Fibroblast of upper back skin (primary cell): ENCODE data around the gene LMNB1.
"Not testable (repeated sequence)": the region's sequence is repeated elsewhere in the genome, so short reads cannot be mapped to it uniquely, and the experiment has no call there.

Experiments used
- DNase-seq: peaks from one replicate; pipeline ENCODE4 v3.0.0-alpha.2; 2013

Gene LMNB1

DNA sequence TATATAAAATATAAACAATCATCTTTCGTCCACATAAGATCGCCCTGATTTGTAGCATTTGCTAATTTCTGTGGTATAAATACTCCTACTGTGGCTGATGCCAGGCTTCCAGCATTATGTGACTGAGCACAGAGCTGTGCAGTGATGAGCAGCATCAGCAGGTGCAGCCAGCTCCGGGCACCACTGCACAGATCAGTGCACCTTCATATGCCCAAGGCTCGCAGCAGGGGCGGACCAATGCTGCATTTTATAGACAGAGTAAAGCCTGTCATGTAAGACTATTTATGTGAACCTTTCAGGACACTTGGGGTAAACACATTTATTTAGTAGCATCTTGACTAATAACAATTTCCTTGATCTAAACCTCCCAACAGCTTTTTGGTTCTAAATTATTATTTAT, 53.1 kb downstream of the LMNB1 start:
- no peak for DNase-seq

DNA sequence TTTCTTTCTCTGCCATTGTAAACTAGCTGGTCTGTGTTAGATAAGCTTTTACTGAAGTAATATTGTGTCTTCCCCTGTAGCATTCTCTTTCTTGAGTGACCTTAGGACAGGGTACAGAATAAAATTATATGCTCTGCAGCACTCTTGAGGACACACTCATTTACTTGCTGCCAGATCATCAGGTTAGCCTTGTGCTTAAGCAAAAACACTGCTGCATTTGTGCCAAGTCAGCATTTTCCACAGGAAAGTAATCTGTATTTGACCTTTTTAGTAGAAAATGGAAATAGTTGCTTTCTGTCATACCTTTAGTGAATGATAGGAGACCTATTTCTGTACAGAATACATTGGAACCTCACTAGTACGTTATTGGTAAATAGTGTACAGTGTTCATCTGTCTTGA, 54.2 kb downstream of the LMNB1 start:
- DNase-seq: no peak

DNA sequence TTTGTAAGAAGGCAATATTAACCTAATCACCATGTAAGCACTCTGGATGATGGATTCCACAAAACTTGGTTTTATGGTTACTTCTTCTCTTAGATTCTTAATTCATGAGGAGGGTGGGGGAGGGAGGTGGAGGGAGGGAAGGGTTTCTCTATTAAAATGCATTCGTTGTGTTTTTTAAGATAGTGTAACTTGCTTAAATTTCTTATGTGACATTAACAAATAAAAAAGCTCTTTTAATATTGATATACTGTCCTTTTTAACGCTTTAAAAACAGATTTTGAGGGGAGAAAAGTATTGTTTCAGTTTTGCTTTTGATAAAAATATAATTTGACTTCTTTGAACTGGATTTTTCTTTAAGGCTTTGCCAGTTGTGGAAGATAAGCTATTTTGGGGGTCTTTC, 59.8 kb downstream of the LMNB1 start:
- DNase-seq: no peak

DNA sequence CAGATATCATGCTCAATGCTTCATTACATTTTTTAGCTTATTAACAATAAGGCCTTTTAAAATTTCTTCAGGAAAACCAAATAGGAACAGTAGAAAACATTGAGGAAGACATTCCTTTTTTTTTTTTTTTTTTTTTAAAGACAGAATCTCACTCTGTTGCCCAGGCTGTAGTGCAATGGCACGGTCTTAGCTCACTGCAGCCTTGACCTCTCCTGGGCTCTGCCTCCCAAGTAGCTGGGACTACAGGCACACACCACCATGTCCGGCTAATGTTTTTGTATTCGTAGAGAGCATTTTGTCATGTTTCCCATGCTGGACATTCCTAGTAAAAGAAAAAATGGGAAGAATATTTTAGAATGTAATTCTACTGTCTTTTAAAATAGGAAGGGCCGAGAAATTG, 60.3 kb downstream of the LMNB1 start:
- DNase-seq: no peak

DNA sequence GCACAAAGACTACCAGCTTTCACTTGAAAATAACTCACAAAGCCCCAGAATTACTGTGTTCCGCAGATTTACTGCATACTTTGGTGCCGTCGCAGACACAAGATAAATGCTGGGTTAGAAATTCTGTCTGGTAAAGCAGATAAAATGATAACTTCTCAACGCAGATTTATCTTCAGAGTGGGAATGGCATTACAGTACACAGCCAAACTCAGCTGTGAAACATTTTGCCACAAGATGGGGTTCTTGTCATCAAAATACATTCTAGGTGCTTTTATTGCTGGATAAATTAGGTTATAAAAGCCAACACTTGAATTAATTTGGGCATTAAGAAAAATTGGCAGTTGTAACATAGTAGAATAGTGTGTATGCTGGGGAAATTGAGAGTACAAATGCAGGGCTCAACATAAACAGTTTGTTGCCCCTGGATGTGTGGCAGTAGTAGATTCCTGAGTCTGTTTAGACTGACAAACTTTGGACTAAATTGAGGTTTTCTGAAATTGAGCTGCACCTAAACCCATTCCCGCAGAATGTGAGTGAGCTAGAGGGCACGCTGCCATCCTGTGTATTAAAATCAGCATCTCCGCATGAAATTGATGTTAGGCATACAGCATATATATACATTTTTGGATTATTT, 61.1 kb downstream of the LMNB1 start:
- no peak for DNase-seq

DNA sequence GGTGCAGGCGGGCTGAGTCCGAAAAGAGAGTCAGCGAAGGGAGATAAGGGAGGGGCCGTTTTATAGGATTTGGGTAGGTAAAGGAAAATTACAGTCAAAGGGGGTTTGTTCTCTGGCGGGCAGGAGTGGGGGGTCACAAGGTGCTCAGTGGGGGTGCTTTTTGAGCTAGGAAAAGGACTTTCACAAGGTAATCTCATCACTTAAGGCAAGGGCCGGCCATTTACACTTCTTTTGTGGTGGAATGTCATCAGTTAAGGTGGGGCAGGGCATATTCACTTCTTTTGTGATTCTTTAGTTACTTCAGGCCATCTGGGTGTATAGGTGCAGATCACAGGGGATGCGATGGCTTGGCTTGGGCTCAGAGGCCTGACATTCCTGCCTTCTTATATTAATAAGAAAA, 62.5 kb downstream of the LMNB1 start:
- not testable (repeated sequence) for DNase-seq

DNA sequence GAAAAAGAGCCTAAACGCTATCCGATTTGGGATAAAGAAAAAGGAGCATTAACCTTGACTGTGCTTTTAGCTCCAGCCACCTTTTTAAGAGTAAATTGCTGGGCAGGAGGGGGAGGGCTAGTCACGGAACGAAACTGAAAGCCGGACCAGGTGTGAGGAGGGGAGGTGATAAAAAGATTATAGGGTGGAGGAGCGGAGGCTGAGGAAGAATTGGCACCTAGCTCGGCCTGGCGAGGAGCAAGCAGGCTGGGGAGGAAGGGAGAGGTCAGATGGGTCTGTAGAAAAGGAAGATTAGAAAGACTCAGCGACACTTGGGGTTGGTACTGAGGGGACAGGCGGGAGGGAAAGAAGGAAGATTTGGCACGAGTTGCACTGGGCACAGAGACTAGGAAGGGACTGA, 66.4 kb downstream of the LMNB1 start:
- not testable (repeated sequence) for DNase-seq

DNA sequence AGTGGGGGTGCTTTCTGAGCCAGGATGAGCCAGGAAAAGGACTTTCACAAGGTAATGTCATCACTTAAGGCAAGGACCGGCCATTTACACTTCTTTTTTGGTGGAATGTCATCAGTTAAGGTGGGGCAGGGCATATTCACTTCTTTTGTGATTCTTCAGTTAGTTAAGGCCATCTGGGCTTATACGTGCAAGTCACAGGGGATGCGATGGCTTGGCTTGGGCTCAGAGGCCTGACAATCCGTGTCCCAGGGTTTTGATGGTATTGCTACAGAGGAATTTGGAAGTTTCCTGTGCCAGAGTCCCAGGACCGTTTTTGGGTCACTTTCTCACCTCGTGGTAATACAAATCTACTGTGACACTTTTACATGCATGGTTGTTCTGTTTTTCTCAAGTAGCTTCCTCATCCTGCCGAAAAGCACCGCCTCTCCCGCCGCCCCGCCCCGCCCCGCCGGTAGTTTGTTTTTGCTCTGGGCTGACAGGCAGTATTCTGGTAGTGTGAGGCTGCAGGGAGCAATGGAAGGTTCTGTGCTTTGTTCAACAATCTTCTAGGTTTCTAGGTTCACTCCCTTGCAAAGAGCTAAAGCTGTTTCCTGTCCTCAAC, 68.6 kb downstream of the LMNB1 start:
- not testable (repeated sequence) for DNase-seq

DNA sequence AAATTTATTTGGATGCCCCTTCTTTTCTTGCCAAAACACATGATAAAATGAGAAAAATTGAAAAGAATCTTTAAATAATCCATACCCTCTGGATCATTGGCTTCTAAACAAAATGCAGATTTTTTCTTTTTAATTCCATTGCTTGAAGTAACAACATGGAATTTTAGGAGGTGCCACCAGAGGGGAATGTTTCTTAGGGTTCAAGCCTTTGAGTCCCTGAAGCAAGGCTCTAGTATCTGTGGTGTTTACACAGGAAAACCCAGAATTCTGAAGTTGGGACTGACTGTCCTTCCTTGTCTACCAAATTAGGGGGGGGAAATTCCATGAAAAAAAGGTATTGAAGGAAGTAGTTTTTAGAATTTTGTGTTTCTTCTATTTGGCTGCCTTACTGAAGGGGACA, 69.4 kb downstream of the LMNB1 start:
- peak; percentile 38 for DNase-seq

DNA sequence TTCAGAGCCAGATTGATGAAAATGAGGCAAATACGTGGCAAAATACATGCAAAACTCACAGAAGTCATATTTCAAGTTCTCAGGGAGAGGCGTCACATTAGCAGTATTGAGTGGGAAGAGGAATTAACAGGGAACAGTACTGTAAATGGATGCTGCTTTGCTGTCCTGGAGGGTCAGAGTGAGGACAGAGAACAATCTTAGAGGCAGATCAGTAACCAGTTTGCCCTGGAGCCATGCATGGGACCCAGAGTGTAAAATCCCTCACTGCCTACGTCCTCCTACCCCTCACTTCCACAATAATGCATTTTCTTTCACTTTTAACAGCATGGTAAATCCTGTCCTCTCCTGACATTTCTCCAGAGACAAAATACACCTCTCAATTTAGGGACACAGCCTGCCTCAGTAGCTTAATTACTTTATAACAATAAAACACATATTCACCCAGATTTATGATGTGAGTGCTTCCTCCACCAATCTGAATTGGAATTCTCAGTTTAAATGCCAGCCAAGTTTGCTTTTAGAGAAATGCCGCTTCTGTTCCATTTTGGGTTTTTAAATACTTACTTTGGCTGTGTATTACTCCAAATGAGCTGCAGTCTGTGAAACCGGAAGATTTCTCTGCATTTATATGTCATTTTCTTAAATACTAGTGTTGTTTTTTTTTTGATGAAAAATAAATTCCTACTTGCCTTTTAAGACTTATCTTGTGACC, 70.0 kb downstream of the LMNB1 start:
- DNase-seq: no peak

DNA sequence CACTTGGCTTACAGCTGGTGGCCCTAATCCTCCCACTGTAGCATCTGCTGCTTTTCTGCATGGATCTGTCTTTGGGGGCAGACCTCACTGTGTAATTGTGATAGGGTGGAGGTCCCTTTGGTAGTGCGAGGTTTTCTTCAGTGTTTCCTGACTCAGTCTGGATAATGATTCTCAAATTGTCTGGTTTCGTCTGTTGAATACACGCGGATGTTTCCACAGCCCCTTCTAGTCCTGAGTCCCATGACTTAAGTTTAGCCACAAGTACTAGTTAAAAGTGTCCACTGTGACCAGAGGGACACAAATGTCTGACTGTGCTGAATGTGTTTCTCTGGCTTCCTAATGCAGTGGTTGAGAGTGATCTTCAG, 70.5 kb downstream of the LMNB1 start:
- no peak for DNase-seq

DNA sequence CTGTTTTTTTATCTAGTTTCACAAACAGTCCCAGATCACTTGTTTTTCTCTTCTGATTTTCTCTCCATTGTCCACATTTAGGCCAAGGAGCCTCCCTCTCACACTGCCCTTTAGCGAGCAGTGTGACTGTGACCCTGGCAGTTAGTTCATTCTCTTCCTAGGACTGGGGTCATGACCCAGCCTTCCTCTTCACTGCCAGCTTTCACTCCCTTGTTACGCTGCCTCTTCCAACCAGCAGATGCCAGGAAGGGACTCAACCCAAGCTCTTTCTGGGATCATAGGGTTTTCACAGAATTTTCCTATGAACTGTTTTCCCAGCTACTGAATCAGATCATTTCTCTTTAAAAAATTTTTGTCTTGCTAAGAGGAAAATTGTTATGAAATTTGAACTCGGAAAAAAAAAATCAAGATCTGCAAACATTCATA, 70.9 kb downstream of the LMNB1 start:
- DNase-seq: no peak

DNA sequence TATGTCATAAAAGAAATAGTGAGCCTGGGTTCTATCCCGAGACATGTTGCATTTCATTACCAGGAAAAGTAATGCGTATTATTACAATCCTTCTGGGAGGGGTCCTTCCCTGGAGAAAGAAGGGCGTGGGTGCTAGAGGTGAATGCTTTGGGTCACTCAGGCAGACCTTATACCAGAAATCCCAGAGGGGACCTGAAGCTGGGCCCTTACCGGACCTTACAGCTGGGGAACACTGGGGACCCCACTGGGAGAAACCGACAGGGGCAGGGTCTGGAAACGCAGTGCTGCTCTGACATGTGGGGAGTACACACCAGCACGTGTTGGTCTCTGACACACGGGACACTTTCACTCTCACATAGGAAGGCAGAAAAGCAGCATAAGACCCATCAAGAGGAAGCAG, 71.3 kb downstream of the LMNB1 start:
- DNase-seq: no peak

DNA sequence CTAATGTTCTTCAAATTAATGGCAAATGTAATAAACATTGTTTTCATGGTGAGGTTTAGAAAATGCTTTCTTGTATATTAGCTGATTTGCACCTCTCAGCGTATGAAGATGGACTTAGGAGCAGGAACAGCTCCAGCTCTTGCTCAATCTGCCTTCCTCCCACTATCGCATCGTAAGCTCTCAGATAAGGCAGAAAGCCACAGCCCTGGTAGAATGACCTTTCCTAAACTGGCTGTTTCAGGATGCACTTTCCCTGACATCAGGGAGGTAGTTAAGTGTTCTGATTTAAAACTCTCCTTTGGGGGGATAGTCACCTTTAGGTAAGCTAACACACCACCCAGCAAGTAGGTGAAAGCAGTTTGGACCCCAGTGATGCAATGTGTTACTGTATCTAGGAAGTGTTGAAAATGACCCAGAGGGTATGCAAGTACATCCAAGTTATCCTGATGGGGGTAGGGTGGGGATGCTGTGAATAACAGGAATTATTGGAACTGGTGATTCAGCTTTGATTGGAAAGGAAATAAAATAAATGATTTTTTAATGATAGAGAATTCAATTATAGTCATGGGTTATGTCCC, 72.3 kb downstream of the LMNB1 start:
- no peak for DNase-seq

DNA sequence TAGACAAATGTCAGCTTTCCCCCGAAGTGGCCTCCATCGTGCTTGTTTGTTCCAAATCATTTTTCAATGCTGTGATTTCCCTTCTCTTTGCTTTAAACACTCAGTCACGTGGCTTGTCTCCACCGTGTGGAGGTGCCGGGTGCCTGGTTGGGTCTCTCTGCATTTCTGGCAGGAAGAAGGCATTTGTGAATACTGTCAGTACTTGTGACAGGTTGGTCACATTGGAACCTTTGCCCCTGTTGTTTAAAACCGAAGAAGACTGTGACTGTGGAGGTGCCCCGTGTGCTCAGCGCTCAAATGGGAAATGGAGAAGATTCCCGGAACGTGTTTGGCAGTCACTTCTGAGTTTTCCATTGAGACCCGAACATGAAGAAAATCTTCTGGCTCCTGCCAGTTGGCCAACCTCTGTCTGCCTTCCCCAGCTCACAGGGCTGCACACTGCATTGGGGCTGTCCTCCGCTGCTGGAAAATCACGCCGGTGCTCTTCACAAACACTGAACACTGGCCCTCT, 74.6 kb downstream of the LMNB1 start:
- no peak for DNase-seq

DNA sequence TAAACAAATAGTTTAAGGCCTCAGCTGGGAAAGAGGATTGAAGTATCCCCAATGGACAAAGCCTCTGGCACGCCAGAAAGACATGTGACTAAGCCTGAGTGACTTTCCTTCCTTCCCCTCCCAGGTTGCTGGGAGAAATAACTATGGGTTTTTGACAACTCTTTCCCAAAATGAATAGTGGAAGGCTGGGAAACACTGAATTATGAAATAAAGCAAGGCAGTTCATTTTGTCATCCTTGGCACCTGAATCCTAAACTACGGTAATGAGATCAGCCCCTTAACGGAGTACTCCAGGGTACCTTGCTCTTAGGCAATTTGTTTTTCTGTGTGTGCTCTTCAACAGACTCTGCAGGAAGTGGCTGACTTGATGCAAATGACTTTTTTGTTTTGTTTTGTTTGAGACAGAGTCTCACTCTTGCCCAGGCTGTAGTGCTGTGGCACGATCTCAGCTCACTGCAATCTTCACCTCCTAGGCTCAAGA, 75.2 kb downstream of the LMNB1 start:
- DNase-seq: peak; percentile 46

DNA sequence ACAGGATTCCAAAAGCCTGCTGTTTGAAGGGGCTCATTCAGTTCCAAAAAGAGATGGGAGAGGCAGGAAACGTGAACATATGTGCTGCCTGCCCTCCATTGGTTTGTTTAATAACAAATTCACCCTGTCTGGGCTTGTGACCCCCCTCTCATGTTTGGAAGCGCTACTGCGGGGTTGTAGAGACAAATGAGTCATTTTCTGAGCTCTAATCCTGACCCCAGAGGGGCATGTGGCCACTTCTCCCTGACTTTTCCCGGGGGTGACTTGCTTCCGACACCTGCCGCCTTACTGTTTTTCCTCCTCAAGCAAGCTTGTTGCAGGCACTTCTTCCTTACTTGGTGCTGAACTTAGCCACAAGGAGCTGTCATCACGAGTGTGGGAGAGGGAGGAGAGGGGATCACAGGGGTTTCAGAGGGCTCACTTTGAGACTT, 75.9 kb downstream of the LMNB1 start:
- DNase-seq: no peak

DNA sequence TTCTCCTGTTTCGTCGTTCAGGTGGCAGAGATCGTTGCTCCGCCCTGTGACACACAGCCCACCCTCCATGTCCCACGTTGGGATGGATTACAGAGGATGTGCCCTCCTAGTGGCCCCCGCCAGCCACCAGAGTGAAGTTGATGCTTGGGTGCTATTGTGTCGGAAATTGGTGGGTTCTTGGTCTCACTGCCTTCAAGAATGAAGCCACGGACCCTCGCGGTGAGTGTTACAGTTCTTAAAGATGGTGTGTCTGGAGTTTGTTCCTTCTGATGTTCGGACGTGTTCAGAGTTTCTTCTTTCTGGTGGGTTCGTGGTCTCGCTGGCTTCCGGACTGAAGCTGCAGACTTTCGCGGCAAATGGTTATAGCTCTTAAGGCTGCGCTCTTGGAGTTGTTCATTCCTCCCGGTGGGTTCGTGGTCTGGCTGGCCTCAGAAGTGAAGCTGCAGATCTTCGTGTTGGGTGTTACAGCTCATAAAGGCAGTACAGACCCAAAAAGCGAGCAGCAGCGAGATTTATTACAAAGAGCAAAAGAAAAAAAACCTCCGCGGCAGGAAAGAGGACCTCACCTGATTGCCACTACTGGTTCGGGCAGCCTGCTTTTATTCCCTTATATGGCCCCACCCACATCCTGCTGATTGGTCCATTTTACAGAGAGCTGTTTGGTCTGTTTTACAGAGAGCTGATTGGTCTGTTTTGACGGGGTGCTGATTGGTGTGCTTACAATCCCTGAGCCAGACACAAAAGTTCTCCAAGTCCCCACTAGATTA, 76.8 kb downstream of the LMNB1 start:
- not testable (repeated sequence) for DNase-seq

DNA sequence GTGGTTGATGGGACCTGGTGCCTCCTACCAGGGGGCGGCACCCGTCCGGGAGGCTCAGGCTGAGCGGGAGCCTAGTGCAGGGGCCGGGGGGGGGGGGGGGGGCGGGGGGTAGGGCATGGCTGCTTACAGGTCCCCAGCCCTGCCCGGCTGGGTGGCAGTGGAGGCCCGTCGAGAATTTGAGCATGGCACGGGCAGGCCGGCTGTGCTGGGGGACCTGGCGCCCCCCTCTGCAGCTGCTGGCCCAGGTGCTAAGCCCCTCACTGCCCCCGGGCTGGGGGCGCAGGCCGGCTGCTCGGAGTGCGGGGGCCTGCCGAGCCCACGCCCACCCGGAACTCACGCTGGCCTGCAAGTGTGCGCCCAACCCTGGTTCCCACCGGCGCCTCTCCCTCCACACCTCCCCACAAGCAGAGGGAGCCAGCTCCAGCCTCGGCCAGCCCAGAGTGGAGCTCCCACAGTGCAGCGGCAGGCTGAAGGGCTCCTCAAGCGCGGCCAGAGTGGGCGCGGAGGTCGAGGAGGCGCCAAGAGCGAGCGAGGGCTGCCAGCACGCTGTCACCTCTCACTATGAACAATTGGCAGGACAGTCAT, 77.7 kb downstream of the LMNB1 start:
- DNase-seq: no peak

DNA sequence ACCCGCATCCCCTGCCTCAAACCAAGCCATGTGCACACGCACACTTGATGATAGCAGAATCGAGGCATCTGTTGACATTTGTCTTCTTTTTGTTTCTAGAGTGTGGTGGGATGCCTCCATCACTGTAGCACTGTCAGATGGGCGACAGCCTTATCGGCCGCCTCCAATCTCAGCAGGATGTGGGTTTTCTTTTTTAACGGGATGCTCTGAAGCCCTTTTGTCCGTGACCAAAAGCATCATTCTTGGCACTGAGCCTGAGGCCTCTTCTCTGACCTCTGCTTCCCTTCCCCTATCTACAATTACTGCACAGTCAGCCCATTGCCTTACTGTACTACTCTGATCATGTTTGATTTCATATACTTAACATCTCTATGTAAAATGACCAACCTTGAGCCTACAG, 78.3 kb downstream of the LMNB1 start:
- DNase-seq: no peak

DNA sequence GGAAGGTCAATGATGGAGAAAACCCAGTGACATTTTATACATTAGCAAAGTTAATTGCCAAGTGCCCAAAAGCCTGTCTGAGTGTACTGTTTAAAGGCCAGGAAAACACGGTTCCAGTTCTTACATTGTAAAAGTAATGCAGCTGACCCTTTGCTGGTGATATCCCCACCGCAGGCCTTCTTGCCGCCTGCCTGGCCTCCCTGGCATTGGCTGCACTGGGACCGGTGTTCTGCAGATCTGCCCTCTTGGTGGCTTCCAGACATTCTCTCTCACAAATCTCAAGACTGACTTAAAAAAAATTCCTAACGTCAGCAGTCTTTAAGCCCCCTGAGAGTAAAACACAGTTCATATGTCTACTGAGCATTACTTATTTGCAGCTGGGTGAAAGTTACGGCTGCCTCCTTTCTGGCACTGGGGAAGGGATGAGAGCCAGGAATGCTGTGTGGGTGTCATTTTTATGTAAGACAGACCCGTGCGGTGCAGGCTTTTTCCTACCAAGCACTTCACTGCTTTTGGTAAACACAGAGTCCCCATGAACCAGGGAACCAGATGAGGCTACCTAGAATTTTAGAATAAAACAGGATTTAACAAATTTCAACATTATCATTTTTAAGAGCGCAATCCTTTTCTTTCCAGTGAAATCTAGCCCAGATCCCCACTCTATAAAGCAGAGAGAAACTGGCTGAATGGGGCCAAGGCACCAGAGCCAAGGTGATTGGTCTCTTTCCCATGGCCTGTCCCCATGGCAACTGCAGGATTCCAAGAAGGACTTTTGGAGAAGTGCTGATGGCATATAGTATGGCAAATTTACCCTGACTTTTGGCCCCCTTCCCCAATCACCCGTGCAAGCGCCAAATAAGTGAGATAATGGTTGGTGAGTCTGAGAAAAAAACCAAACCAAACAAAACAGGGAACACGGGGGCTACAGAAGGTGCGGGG, 80.8 kb downstream of the LMNB1 start:
- DNase-seq: peak; percentile 42
